ENCODE results near the gene MRTFA.
"Not testable (repeated sequence)": the region's sequence is repeated elsewhere in the genome, so short reads cannot be mapped to it uniquely, and the experiment has no call there.

Gene MRTFA

GRCh38 chr22:40636380-40637182 is at the start of gene MRTFA:
TSS of gene MRTFA (minus strand) at chr22:40636719.
- Histone ChIP-seq H3K27ac (ENCODE audit: low read depth, low read length) (peak within 1 kb of the TSS; percentile 83), H3K4me3 (ENCODE audit: low read depth, low read length) (peak within 1 kb of the TSS; percentile 76), H3K27me3 (ENCODE audit: control insufficient read depth, insufficient read depth, low read length) (no peaks in the 10 kb centered on the region), H3K9me3 (ENCODE audit: control insufficient read depth, insufficient read depth, low read length) (no peaks in the 10 kb centered on the region), H3K36me3 (ENCODE audit: control insufficient read depth, insufficient read depth, low read length) (no peaks in the 10 kb centered on the region), H3K4me1 (ENCODE audit: control insufficient read depth, insufficient read depth, low read length) (peaks cover 10% of the 10 kb centered on the region), H3K9ac (ENCODE audit: low read depth, low read length) (peak within 1 kb of the TSS; percentile 69)

GRCh38 chr22:40685406-40685805 is 48.9 kb upstream of the MRTFA start:
- no peaks in the 10 kb centered on the region for H3K9me3 ChIP-seq (ENCODE audit: control insufficient read depth, insufficient read depth, low read length)
- no peaks in the 10 kb centered on the region for H3K27me3 ChIP-seq (ENCODE audit: control insufficient read depth, insufficient read depth, low read length)
- no peak overlapping the region for H3K9ac ChIP-seq (ENCODE audit: low read depth, low read length)
- peak overlapping the region; percentile 33 for H3K4me3 ChIP-seq (ENCODE audit: low read depth, low read length)
- H3K4me1 ChIP-seq (ENCODE audit: control insufficient read depth, insufficient read depth, low read length): peaks cover 31% of the 10 kb centered on the region
- H3K36me3 ChIP-seq (ENCODE audit: control insufficient read depth, insufficient read depth, low read length): no peaks in the 10 kb centered on the region
- peak overlapping the region; percentile 65 for H3K27ac ChIP-seq (ENCODE audit: low read depth, low read length)

GRCh38 chr22:40684728-40685127 is 48.2 kb upstream of the MRTFA start:
- Histone ChIP-seq H3K4me1 (ENCODE audit: control insufficient read depth, insufficient read depth, low read length) (peaks cover 32% of the 10 kb centered on the region), H3K27me3 (ENCODE audit: control insufficient read depth, insufficient read depth, low read length) (no peaks in the 10 kb centered on the region), H3K9me3 (ENCODE audit: control insufficient read depth, insufficient read depth, low read length) (no peaks in the 10 kb centered on the region), H3K27ac (ENCODE audit: low read depth, low read length) (peak overlapping the region; percentile 65), H3K36me3 (ENCODE audit: control insufficient read depth, insufficient read depth, low read length) (no peaks in the 10 kb centered on the region), H3K9ac (ENCODE audit: low read depth, low read length) (no peak overlapping the region), H3K4me3 (ENCODE audit: low read depth, low read length) (peak overlapping the region; percentile 33)

- Histone ChIP-seq H3K36me3 (ENCODE audit: control insufficient read depth, insufficient read depth, low read length) (no peaks in the 10 kb centered on the region), H3K9me3 (ENCODE audit: control insufficient read depth, insufficient read depth, low read length) (no peaks in the 10 kb centered on the region), H3K27me3 (ENCODE audit: control insufficient read depth, insufficient read depth, low read length) (no peaks in the 10 kb centered on the region), H3K27ac (ENCODE audit: low read depth, low read length) (no peak overlapping the region), H3K4me1 (ENCODE audit: control insufficient read depth, insufficient read depth, low read length) (peaks cover 36% of the 10 kb centered on the region), H3K9ac (ENCODE audit: low read depth, low read length) (no peak overlapping the region), H3K4me3 (ENCODE audit: low read depth, low read length) (no peak overlapping the region)
These were observed 44.9 kb upstream of the MRTFA start for GRCh38 chr22:40681451-40681850.

- no peak overlapping the region for H3K9ac ChIP-seq (ENCODE audit: low read depth, low read length)
- H3K27ac ChIP-seq (ENCODE audit: low read depth, low read length): no peak overlapping the region
- no peaks in the 10 kb centered on the region for H3K9me3 ChIP-seq (ENCODE audit: control insufficient read depth, insufficient read depth, low read length)
- H3K4me3 ChIP-seq (ENCODE audit: low read depth, low read length): no peak overlapping the region
- peaks cover 36% of the 10 kb centered on the region for H3K4me1 ChIP-seq (ENCODE audit: control insufficient read depth, insufficient read depth, low read length)
- no peaks in the 10 kb centered on the region for H3K27me3 ChIP-seq (ENCODE audit: control insufficient read depth, insufficient read depth, low read length)
- no peaks in the 10 kb centered on the region for H3K36me3 ChIP-seq (ENCODE audit: control insufficient read depth, insufficient read depth, low read length)
These were observed 44.3 kb upstream of the MRTFA start for GRCh38 chr22:40680819-40681183.

- no peaks in the 10 kb centered on the region for H3K27me3 ChIP-seq (ENCODE audit: control insufficient read depth, insufficient read depth, low read length)
- H3K9ac ChIP-seq (ENCODE audit: low read depth, low read length): no peak overlapping the region
- H3K36me3 ChIP-seq (ENCODE audit: control insufficient read depth, insufficient read depth, low read length): no peaks in the 10 kb centered on the region
- H3K4me3 ChIP-seq (ENCODE audit: low read depth, low read length): peak overlapping the region; percentile 48; the same call in 1 of the 2 replicates
- peaks cover 33% of the 10 kb centered on the region for H3K4me1 ChIP-seq (ENCODE audit: control insufficient read depth, insufficient read depth, low read length)
- H3K9me3 ChIP-seq (ENCODE audit: control insufficient read depth, insufficient read depth, low read length): no peaks in the 10 kb centered on the region
- H3K27ac ChIP-seq (ENCODE audit: low read depth, low read length): no peak overlapping the region
These were observed 43.7 kb upstream of the MRTFA start for GRCh38 chr22:40679964-40680818.

- Histone ChIP-seq H3K4me1 (ENCODE audit: control insufficient read depth, insufficient read depth, low read length) (peaks cover 28% of the 10 kb centered on the region), H3K27me3 (ENCODE audit: control insufficient read depth, insufficient read depth, low read length) (no peaks in the 10 kb centered on the region), H3K4me3 (ENCODE audit: low read depth, low read length) (peak within 1 kb of the TSS; percentile 48), H3K9ac (ENCODE audit: low read depth, low read length) (peak within 1 kb of the TSS; percentile 41), H3K27ac (ENCODE audit: low read depth, low read length) (peak within 1 kb of the TSS; percentile 44), H3K9me3 (ENCODE audit: control insufficient read depth, insufficient read depth, low read length) (no peaks in the 10 kb centered on the region), H3K36me3 (ENCODE audit: control insufficient read depth, insufficient read depth, low read length) (no peaks in the 10 kb centered on the region)
These were observed 42.9 kb upstream of the MRTFA start, which contains the start of gene MCHR1 for GRCh38 chr22:40679249-40679963. TSS of gene MCHR1 (plus strand) at chr22:40679484. CDS start at chr22:40679653, 169 bp downstream.

- H3K36me3 ChIP-seq (ENCODE audit: control insufficient read depth, insufficient read depth, low read length): no peaks in the 10 kb centered on the region
- no peak overlapping the region for H3K4me3 ChIP-seq (ENCODE audit: low read depth, low read length)
- no peaks in the 10 kb centered on the region for H3K9me3 ChIP-seq (ENCODE audit: control insufficient read depth, insufficient read depth, low read length)
- H3K27me3 ChIP-seq (ENCODE audit: control insufficient read depth, insufficient read depth, low read length): no peaks in the 10 kb centered on the region
- peak overlapping the region; percentile 5 for H3K27ac ChIP-seq (ENCODE audit: low read depth, low read length)
- H3K4me1 ChIP-seq (ENCODE audit: control insufficient read depth, insufficient read depth, low read length): peaks cover 27% of the 10 kb centered on the region
- H3K9ac ChIP-seq (ENCODE audit: low read depth, low read length): no peak overlapping the region
These were observed 42.2 kb upstream of the MRTFA start for GRCh38 chr22:40678493-40679248.

- H3K27ac ChIP-seq (ENCODE audit: low read depth, low read length): no peak overlapping the region
- H3K4me1 ChIP-seq (ENCODE audit: control insufficient read depth, insufficient read depth, low read length): peaks cover 23% of the 10 kb centered on the region
- no peak overlapping the region for H3K4me3 ChIP-seq (ENCODE audit: low read depth, low read length)
- no peaks in the 10 kb centered on the region for H3K9me3 ChIP-seq (ENCODE audit: control insufficient read depth, insufficient read depth, low read length)
- no peaks in the 10 kb centered on the region for H3K36me3 ChIP-seq (ENCODE audit: control insufficient read depth, insufficient read depth, low read length)
- H3K27me3 ChIP-seq (ENCODE audit: control insufficient read depth, insufficient read depth, low read length): no peaks in the 10 kb centered on the region
- H3K9ac ChIP-seq (ENCODE audit: low read depth, low read length): no peak overlapping the region
These were observed 40.1 kb upstream of the MRTFA start for GRCh38 chr22:40676644-40677043.

GRCh38 chr22:40676166-40676565 is 39.6 kb upstream of the MRTFA start:
- peaks cover 23% of the 10 kb centered on the region for H3K4me1 ChIP-seq (ENCODE audit: control insufficient read depth, insufficient read depth, low read length)
- H3K27me3 ChIP-seq (ENCODE audit: control insufficient read depth, insufficient read depth, low read length); H3K27ac ChIP-seq (ENCODE audit: low read depth, low read length); H3K4me3 ChIP-seq (ENCODE audit: low read depth, low read length); H3K9me3 ChIP-seq (ENCODE audit: control insufficient read depth, insufficient read depth, low read length); H3K36me3 ChIP-seq (ENCODE audit: control insufficient read depth, insufficient read depth, low read length); H3K9ac ChIP-seq (ENCODE audit: low read depth, low read length): not testable (repeated sequence)

All from HUES48 (cell line).